Measurements from ENCODE around the gene CDC73.

GRCh38 chr1:193281894-193282293 lies 160.1 kb downstream of the CDC73 start:
- TF ChIP-seq CTCF (IDR thresholded peaks at IDR 0.05; ENCODE audit: low read depth, low read length) (no peak), EZH2phosphoT487 (IDR thresholded peaks at IDR 0.05; ENCODE audit: low read depth) (no peak)

All from OCI-LY3 (cell line).